ENCODE measurements around the gene RAPGEF1.
"Not testable (repeated sequence)": the region's sequence is repeated elsewhere in the genome, so short reads cannot be mapped to it uniquely, and the experiment has no call there.

Gene RAPGEF1

DNA sequence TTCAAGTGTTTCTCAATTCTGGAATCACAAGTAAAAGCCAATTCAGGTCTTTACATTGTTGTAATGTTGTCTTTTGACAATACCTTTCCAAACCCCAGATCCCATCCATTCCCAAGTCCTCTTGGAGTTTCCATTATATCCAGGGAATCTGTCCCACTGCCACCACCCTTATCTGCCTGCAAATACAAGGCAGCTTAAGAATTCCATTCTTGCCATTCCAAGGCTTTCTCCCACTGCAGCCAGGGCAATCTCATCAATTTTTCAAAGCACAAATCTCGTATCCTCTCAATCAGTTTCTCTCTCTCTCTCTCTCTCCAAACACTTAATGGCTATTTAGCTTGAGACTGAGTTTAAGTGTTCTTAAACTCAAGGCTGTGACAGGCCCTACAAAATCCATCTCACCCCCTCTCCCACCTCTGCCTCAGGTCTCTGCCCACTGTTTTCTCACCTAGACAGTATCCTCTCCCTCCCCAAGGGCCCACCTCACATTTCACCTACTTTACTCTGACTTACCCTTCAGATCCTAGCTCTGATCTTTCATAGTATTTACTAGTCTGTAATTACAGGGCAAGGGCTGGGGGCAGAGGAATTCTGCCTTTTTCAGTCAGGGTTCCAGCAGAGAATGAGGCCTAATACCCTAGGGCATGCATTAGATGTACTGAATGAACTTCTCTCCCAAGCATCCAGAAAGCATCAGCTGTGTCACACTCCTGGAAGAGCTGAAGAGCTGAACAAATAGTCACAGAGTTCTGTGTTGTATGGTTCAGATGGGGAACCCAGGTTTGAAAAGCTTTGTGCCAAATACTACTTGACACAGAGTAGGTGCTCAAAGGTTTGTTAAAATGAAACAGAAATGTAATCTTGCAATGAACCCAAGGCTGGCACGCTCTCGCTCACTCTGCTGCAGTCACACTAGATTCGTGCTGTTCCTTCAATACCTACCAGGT lies 46.0 kb downstream of the RAPGEF1 start:
- Histone ChIP-seq H3K4me3 (ENCODE audit: low read length) (no peak overlapping the region), H3K9ac (ENCODE audit: low read length) (no peak overlapping the region)

GRCh38 chr9:131692612-131693562 lies 47.0 kb downstream of the RAPGEF1 start:
- H3K4me3 ChIP-seq (ENCODE audit: low read length), result no peak overlapping the region
- no peaks in the 10 kb centered on the region for H3K27me3 ChIP-seq (replicated peaks; ENCODE audit: control insufficient read depth, insufficient read depth, low read length)
- H3K9ac ChIP-seq (ENCODE audit: low read length), result no peak overlapping the region
- peaks cover 32% of the 10 kb centered on the region for H3K4me1 ChIP-seq (ENCODE audit: control insufficient read depth, insufficient read depth, low read length)
- H3K9me3 ChIP-seq (ENCODE audit: control insufficient read depth, low read length), result no peaks in the 10 kb centered on the region
- H3K36me3 ChIP-seq (ENCODE audit: control insufficient read depth, insufficient read depth, low read length, severe bottlenecking), result no peaks in the 10 kb centered on the region
- no peak for DNase-seq (ENCODE audit: low read depth)

More for the DNA sequence above, 46.0 kb downstream of the RAPGEF1 start:
- no peaks in the 10 kb centered on the region for H3K9me3 ChIP-seq (ENCODE audit: control insufficient read depth, low read length)
- no peaks in the 10 kb centered on the region for H3K27me3 ChIP-seq (replicated peaks; ENCODE audit: control insufficient read depth, insufficient read depth, low read length)
- H3K4me1 ChIP-seq (ENCODE audit: control insufficient read depth, insufficient read depth, low read length), result peaks cover 32% of the 10 kb centered on the region
- DNase-seq (ENCODE audit: low read depth), result no peak
- no peaks in the 10 kb centered on the region for H3K36me3 ChIP-seq (ENCODE audit: control insufficient read depth, insufficient read depth, low read length, severe bottlenecking)

- H3K9ac ChIP-seq (ENCODE audit: low read length), result no peak overlapping the region
- no peaks in the 10 kb centered on the region for H3K36me3 ChIP-seq (ENCODE audit: control insufficient read depth, insufficient read depth, low read length, severe bottlenecking)
- H3K4me3 ChIP-seq (ENCODE audit: low read length), result no peak overlapping the region
- peaks cover 28% of the 10 kb centered on the region for H3K4me1 ChIP-seq (ENCODE audit: control insufficient read depth, insufficient read depth, low read length)
- H3K27me3 ChIP-seq (replicated peaks; ENCODE audit: control insufficient read depth, insufficient read depth, low read length), result no peaks in the 10 kb centered on the region
- no peaks in the 10 kb centered on the region for H3K9me3 ChIP-seq (ENCODE audit: control insufficient read depth, low read length)
- DNase-seq (ENCODE audit: low read depth), result no peak
Observed at GRCh38 chr9:131691969-131692611, 47.8 kb downstream of the RAPGEF1 start.

- Histone ChIP-seq H3K4me3 (ENCODE audit: low read length) (no peak overlapping the region), H3K9me3 (ENCODE audit: control insufficient read depth, low read length) (no peaks in the 10 kb centered on the region), H3K4me1 (ENCODE audit: control insufficient read depth, insufficient read depth, low read length) (peaks cover 21% of the 10 kb centered on the region), H3K36me3 (ENCODE audit: control insufficient read depth, insufficient read depth, low read length, severe bottlenecking) (no peaks in the 10 kb centered on the region), H3K27me3 (replicated peaks; ENCODE audit: control insufficient read depth, insufficient read depth, low read length) (no peaks in the 10 kb centered on the region), H3K9ac (ENCODE audit: low read length) (no peak overlapping the region)
- no peak for DNase-seq (ENCODE audit: low read depth)
Observed at GRCh38 chr9:131690941-131691573, 48.8 kb downstream of the RAPGEF1 start.

DNA sequence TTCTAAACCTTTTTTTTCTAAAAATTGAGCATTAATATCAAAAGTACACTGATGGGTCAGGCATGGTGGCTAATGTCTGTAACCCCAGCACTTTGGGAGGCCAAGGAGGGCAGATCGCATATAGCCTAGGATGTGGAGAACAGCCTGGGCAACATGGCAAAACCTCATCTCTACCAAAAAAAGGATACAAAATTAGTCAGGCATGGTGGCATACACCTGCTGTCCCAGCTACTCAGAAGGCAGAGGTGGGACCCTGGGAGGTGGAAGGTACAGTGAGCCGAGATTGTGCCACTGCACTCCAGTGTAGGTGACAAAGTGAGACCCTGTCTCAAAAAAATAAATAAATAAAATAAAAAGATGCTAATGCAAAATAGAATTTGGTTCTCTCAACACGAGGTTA lies 49.4 kb downstream of the RAPGEF1 start:
- DNase-seq (ENCODE audit: low read depth), result no peak
- no peaks in the 10 kb centered on the region for H3K9me3 ChIP-seq (ENCODE audit: control insufficient read depth, low read length)
- peaks cover 21% of the 10 kb centered on the region for H3K4me1 ChIP-seq (ENCODE audit: control insufficient read depth, insufficient read depth, low read length)
- H3K9ac ChIP-seq (ENCODE audit: low read length), result no peak overlapping the region
- no peaks in the 10 kb centered on the region for H3K27me3 ChIP-seq (replicated peaks; ENCODE audit: control insufficient read depth, insufficient read depth, low read length)
- no peaks in the 10 kb centered on the region for H3K36me3 ChIP-seq (ENCODE audit: control insufficient read depth, insufficient read depth, low read length, severe bottlenecking)
- no peak overlapping the region for H3K4me3 ChIP-seq (ENCODE audit: low read length)

- Histone ChIP-seq H3K4me3 (ENCODE audit: low read length) (no peak overlapping the region), H3K36me3 (ENCODE audit: control insufficient read depth, insufficient read depth, low read length, severe bottlenecking) (no peaks in the 10 kb centered on the region), H3K4me1 (ENCODE audit: control insufficient read depth, insufficient read depth, low read length) (peaks cover 16% of the 10 kb centered on the region), H3K9me3 (ENCODE audit: control insufficient read depth, low read length) (no peaks in the 10 kb centered on the region), H3K27me3 (replicated peaks; ENCODE audit: control insufficient read depth, insufficient read depth, low read length) (no peaks in the 10 kb centered on the region), H3K9ac (ENCODE audit: low read length) (no peak overlapping the region)
- DNase-seq (ENCODE audit: low read depth), result no peak
Observed at GRCh38 chr9:131688377-131688776, 51.5 kb downstream of the RAPGEF1 start.

GRCh38 chr9:131685753-131686706 lies 53.8 kb downstream of the RAPGEF1 start:
- Histone ChIP-seq H3K36me3 (ENCODE audit: control insufficient read depth, insufficient read depth, low read length, severe bottlenecking) (no peaks in the 10 kb centered on the region), H3K9me3 (ENCODE audit: control insufficient read depth, low read length) (no peaks in the 10 kb centered on the region)
- DNase-seq (ENCODE audit: low read depth), result no peak

GRCh38 chr9:131683094-131683493 lies 56.8 kb downstream of the RAPGEF1 start:
- not testable (repeated sequence) for H3K36me3 ChIP-seq (ENCODE audit: control insufficient read depth, insufficient read depth, low read length, severe bottlenecking); H3K9ac ChIP-seq (ENCODE audit: low read length); DNase-seq (ENCODE audit: low read depth); H3K27me3 ChIP-seq (replicated peaks; ENCODE audit: control insufficient read depth, insufficient read depth, low read length); H3K9me3 ChIP-seq (ENCODE audit: control insufficient read depth, low read length); H3K4me3 ChIP-seq (ENCODE audit: low read length)
- H3K4me1 ChIP-seq (ENCODE audit: control insufficient read depth, insufficient read depth, low read length), result peaks cover 18% of the 10 kb centered on the region

More at GRCh38 chr9:131685753-131686706, 53.8 kb downstream of the RAPGEF1 start:
- H3K27me3 ChIP-seq (replicated peaks; ENCODE audit: control insufficient read depth, insufficient read depth, low read length), result no peaks in the 10 kb centered on the region
- H3K9ac ChIP-seq (ENCODE audit: low read length), result no peak overlapping the region
- no peak overlapping the region for H3K4me3 ChIP-seq (ENCODE audit: low read length)
- H3K4me1 ChIP-seq (ENCODE audit: control insufficient read depth, insufficient read depth, low read length), result no peaks in the 10 kb centered on the region

- no peak overlapping the region for H3K9ac ChIP-seq (ENCODE audit: low read length)
- DNase-seq (ENCODE audit: low read depth), result no peak
- H3K36me3 ChIP-seq (ENCODE audit: control insufficient read depth, insufficient read depth, low read length, severe bottlenecking), result no peaks in the 10 kb centered on the region
- no peak overlapping the region for H3K4me3 ChIP-seq (ENCODE audit: low read length)
- H3K9me3 ChIP-seq (ENCODE audit: control insufficient read depth, low read length), result no peaks in the 10 kb centered on the region
- peaks cover 26% of the 10 kb centered on the region for H3K4me1 ChIP-seq (ENCODE audit: control insufficient read depth, insufficient read depth, low read length)
- H3K27me3 ChIP-seq (replicated peaks; ENCODE audit: control insufficient read depth, insufficient read depth, low read length), result no peaks in the 10 kb centered on the region
Observed at GRCh38 chr9:131682261-131682660, 57.6 kb downstream of the RAPGEF1 start.

DNA sequence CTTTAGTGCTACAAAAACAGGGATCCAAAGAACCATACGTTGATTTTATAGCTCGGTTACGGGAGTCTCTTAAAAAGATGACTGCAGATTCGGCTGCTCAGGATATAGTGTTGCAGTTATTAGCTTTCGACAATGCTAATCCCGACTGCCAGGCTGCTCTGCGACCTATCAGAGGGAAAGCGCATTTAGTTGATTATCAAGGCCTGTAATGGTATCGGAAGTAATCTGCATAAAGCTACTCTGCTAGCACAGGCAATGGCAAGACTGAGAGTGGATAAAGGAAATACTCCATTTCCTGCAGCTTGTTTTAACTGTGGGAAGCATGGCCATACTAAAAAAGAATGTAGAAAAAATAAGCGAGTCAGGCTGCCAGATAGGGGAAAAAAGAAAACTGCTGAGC lies 58.0 kb downstream of the RAPGEF1 start:
- H3K4me3 ChIP-seq (ENCODE audit: low read length); H3K27me3 ChIP-seq (replicated peaks; ENCODE audit: control insufficient read depth, insufficient read depth, low read length); H3K9me3 ChIP-seq (ENCODE audit: control insufficient read depth, low read length); DNase-seq (ENCODE audit: low read depth); H3K36me3 ChIP-seq (ENCODE audit: control insufficient read depth, insufficient read depth, low read length, severe bottlenecking); H3K9ac ChIP-seq (ENCODE audit: low read length): not testable (repeated sequence)
- H3K4me1 ChIP-seq (ENCODE audit: control insufficient read depth, insufficient read depth, low read length), result peaks cover 31% of the 10 kb centered on the region
